Testis (tissue), 2 donors: ENCODE results near the gene PLBD1.

ENCODE experiments used
- CTCF ChIP-seq, 3 experiments: fragments of 450-650 bp in 2 of 3; fragments of 200-600 bp in 1 of 3; sonication (generic) in 1 of 3; IDR thresholded peaks; one replicate each; pipeline ENCODE4 v1.5.1; 2016 to 2019; ENCODE audit warnings: antibody characterized with exemption in 3 of 3, mild to moderate bottlenecking in 2 of 3, moderate library complexity in 1 of 3
- POLR2A ChIP-seq: fragments of 450-650 bp; IDR thresholded peaks from one replicate; pipeline ENCODE4 v1.6.1; 2017; ENCODE audit warnings: antibody characterized with exemption, mild to moderate bottlenecking, moderate library complexity

DNA sequence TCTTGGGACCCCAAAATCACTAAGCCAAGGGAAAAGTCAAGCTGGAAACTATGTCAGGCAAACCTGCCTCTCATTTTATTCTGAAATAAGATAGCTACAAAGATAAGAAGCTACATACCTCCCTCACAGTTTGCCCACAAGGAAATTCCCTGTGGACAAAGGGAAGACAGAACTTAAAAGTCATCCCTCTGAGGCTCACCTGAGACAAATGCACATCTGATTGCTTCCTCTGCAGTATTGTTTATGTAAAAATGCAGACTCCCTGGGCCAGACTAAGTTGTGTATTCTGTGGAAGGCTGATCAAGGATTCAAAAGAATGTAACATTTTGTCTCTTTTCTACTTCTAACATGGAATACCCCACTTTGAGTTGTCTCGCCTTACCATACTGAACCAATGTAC is 2.5 kb upstream of the PLBD1 start:
- TF ChIP-seq CTCF (IDR thresholded peaks at IDR 0.05) = no peak
- TF ChIP-seq POLR2A = no peak
